ENCODE data around the gene ACAD8.

DNA sequence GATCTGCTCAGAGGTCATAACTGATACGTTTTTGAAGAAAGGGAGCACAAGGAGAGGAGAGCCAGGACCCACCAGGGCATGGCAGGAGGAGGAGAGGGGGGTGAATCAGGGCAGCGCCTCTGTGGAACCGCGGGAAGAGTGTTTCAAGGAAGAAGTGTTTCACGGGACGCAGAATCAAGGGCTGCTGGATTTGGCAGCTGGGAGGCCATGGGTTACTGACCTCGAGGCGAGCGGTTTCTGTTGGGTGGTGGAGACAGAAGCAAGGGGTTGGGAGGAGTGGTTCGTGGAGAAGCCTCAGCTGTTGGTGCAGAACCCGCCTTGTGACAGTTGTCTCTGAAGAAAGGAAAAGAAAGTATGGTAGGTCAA lies 15.8 kb upstream of the ACAD8 start:
- TF ChIP-seq, protein P1, sequence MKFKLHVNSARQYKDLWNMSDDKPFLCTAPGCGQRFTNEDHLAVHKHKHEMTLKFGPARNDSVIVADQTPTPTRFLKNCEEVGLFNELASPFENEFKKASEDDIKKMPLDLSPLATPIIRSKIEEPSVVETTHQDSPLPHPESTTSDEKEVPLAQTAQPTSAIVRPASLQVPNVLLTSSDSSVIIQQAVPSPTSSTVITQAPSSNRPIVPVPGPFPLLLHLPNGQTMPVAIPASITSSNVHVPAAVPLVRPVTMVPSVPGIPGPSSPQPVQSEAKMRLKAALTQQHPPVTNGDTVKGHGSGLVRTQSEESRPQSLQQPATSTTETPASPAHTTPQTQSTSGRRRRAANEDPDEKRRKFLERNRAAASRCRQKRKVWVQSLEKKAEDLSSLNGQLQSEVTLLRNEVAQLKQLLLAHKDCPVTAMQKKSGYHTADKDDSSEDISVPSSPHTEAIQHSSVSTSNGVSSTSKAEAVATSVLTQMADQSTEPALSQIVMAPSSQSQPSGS (IDR thresholded peaks at IDR 0.05; ENCODE audit: low read length) = no peak
- TF ChIP-seq MXI1 (IDR thresholded peaks at IDR 0.05; ENCODE audit: low read depth, low read length) = no peak

Data from GM12878 (cell line).